HL-60 (cell line): ENCODE results near the gene NUDT2.

ENCODE experiments used
- DNase-seq, 2 experiments: peaks; one replicate each; pipeline ENCODE4 v3.0.0-alpha.2; 2010 to 2020; ENCODE audit warnings: low read depth in 1 of 2, low spot score in 1 of 2
- H3K27ac ChIP-seq: fragments of 250-450 bp; sonication (Bioruptor Pico); replicated peaks from 2 replicates; pipeline ENCODE4 v1.5.1; 2020; ENCODE audit warnings: mild to moderate bottlenecking, moderate library complexity
- H3K27me3 ChIP-seq: fragments of 250-450 bp; sonication (Bioruptor Pico); 2 replicates; pipeline ENCODE4 v1.5.1; 2021; ENCODE audit warnings: mild to moderate bottlenecking, moderate library complexity; ENCODE audit not compliant: insufficient read depth, poor library complexity, severe bottlenecking
- H3K4me3 ChIP-seq: replicated peaks from 2 replicates; pipeline ENCODE4 v1.5.1; 2011; ENCODE audit warnings: mild to moderate bottlenecking, control low read depth, low read length; ENCODE audit not compliant: insufficient read depth
- GABPA ChIP-seq: IDR thresholded peaks from 2 replicates; pipeline ENCODE4 v1.6.1; 2012; ENCODE audit warnings: low read depth
- POLR2AphosphoS5 ChIP-seq: IDR thresholded peaks from 2 replicates; pipeline ENCODE4 v1.6.1; 2012; ENCODE audit warnings: low read depth
- SPI1 ChIP-seq: IDR thresholded peaks from 2 replicates; pipeline ENCODE4 v1.6.1; 2012; ENCODE audit warnings: low read depth, mild to moderate bottlenecking, borderline replicate concordance
- TF ChIP-seq, protein P1 (sequence below): IDR thresholded peaks from 2 replicates; pipeline ENCODE4 v1.6.1; 2012; ENCODE audit warnings: low read depth; ENCODE audit not compliant: insufficient replicate concordance
- TF ChIP-seq, protein P2 (sequence below): IDR thresholded peaks from one replicate; pipeline ENCODE4 v1.5.1; 2011; ENCODE audit warnings: low read length, control low read depth, inconsistent platforms; ENCODE audit not compliant: insufficient read depth

Gene NUDT2

DNA sequence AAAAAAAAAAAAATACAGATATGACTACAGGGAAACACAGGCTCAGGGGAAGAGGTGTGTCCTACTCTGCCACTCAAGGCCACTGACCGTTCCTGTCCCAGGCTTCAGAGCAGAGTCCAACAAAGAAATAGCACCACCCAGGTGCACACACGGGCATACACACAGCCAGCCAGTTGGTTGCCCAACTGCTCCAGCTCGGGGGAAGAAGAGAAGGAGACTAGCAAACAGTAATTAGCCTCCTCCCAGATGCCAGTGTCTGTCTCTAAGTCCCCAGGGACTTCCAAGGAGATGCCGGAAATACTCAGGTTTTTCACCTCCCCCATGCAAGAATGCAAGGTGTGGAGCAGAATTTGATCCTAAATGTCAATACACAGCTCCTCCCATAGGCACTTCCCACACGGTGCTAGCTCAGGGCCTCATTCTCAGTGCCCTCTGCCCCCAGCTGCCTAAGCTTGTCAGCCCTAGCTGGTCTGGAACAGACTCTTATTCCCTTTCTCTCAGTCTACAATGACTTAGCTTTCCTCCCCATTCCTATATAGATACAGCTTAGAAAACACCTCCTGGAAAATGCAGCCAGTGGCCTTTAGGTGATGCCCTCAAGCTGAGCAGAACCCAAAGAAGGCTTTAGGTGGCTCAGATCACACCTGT, 45.7 kb downstream of the NUDT2 start:
- TF ChIP-seq GABPA (no peak), POLR2AphosphoS5 (no peak)
- no peak for DNase-seq
- no peaks in the 10 kb centered on the region for H3K27me3 ChIP-seq
- no peak overlapping the region for H3K4me3 ChIP-seq
- no peak overlapping the region for H3K27ac ChIP-seq

DNA sequence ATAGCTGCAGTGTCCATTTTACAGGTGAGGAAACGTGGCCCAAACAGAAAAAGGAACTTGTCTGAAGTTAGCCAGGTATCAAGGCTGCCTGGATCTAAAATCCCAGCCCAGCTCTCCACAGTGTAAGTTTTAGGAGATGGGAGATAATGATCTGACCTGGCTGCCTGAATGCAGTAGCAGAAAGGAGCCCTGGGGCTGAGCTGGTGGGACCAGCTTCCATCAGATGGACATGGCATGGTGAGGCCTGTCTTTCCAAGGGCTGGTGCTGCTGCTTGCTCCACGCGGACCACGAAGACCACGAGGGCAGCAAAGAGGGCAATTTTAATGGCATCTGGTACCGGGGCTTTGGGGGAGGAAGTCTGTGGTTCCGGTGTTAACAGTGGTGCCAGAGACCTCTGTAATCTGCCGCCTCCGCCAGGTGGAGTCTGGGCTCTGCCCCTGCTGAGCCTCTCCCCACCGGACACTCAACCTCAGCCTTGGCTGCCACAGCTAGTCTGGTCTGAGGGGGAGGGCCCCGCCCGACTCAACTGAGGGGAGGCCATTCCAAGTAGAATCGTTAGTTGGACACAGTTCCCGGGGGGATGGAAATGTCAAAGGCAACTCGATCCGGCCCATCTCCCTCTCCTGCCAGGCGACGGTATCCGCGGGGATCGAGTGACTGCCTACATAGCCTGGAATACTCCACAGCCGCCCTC, 46.7 kb downstream of the NUDT2 start:
- Histone ChIP-seq H3K27ac (no peak overlapping the region), H3K4me3 (peak overlapping the region; percentile 74), H3K27me3 (peaks cover 3% of the 10 kb centered on the region)
- DNase-seq = peak in 1 of 2 experiments; percentile 43
- TF ChIP-seq SPI1 = no peak
- TF ChIP-seq, protein P1, sequence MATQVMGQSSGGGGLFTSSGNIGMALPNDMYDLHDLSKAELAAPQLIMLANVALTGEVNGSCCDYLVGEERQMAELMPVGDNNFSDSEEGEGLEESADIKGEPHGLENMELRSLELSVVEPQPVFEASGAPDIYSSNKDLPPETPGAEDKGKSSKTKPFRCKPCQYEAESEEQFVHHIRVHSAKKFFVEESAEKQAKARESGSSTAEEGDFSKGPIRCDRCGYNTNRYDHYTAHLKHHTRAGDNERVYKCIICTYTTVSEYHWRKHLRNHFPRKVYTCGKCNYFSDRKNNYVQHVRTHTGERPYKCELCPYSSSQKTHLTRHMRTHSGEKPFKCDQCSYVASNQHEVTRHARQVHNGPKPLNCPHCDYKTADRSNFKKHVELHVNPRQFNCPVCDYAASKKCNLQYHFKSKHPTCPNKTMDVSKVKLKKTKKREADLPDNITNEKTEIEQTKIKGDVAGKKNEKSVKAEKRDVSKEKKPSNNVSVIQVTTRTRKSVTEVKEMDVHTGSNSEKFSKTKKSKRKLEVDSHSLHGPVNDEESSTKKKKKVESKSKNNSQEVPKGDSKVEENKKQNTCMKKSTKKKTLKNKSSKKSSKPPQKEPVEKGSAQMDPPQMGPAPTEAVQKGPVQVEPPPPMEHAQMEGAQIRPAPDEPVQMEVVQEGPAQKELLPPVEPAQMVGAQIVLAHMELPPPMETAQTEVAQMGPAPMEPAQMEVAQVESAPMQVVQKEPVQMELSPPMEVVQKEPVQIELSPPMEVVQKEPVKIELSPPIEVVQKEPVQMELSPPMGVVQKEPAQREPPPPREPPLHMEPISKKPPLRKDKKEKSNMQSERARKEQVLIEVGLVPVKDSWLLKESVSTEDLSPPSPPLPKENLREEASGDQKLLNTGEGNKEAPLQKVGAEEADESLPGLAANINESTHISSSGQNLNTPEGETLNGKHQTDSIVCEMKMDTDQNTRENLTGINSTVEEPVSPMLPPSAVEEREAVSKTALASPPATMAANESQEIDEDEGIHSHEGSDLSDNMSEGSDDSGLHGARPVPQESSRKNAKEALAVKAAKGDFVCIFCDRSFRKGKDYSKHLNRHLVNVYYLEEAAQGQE = no peak
- no peak for TF ChIP-seq POLR2AphosphoS5
- TF ChIP-seq GABPA = no peak
- TF ChIP-seq, protein P2, sequence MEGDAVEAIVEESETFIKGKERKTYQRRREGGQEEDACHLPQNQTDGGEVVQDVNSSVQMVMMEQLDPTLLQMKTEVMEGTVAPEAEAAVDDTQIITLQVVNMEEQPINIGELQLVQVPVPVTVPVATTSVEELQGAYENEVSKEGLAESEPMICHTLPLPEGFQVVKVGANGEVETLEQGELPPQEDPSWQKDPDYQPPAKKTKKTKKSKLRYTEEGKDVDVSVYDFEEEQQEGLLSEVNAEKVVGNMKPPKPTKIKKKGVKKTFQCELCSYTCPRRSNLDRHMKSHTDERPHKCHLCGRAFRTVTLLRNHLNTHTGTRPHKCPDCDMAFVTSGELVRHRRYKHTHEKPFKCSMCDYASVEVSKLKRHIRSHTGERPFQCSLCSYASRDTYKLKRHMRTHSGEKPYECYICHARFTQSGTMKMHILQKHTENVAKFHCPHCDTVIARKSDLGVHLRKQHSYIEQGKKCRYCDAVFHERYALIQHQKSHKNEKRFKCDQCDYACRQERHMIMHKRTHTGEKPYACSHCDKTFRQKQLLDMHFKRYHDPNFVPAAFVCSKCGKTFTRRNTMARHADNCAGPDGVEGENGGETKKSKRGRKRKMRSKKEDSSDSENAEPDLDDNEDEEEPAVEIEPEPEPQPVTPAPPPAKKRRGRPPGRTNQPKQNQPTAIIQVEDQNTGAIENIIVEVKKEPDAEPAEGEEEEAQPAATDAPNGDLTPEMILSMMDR = peak; percentile 12

DNA sequence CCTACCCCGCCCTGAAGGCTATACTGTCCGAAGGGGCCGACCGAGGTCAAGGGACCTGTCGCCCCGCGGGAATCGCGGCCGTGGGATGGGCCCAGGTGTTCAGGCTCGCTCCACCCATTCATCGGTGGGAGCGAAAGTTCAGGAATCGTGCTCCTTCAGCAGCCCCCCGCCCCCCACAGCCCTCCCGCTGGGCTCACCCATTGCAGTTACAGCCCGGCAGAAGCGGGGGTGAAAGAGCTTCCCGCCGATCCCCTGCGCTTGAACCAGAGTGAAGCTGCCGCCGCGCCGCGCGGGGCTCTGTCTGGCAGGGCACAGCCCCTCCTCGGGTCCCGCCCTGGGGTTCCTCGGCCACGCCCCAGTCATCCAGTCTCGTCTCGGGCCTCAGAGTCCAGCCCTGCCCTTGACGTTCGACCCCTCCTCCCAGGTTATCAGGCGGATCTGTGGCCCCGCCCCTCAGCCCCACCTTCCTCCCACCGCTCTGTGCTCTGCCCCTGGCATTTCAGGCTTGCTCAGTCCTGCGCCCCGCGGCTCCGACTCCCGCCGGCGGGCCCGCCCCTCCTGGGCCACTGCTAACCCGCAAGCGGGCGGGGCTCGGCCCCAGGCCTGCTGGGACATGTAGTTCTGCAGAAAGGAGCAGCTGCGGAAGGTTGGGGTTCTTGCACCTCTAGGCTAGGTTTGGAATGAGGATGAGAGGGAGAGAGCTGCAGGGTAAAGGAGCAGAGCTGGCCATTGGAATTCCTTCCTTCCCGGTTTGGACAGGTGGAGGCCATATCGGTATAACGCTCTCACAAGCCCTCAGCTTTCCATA, 47.4 kb downstream of the NUDT2 start, which contains the start of gene MYORG:
MYORG (minus strand) TSS at position 303 of the 808 bp plus-strand sequence. CDS start 3,955 bp downstream, outside the sequence.
- Histone ChIP-seq H3K27ac (no peak within 1 kb of the TSS), H3K27me3 (peaks cover 10% of the 10 kb centered on the region), H3K4me3 (peak within 1 kb of the TSS; percentile 74)
- TF ChIP-seq, protein P1 = no peak
- TF ChIP-seq POLR2AphosphoS5 (no peak), SPI1 (no peak), GABPA (no peak)
- TF ChIP-seq, protein P2 = no peak
- peak; percentile 91 to 92 for DNase-seq

DNA sequence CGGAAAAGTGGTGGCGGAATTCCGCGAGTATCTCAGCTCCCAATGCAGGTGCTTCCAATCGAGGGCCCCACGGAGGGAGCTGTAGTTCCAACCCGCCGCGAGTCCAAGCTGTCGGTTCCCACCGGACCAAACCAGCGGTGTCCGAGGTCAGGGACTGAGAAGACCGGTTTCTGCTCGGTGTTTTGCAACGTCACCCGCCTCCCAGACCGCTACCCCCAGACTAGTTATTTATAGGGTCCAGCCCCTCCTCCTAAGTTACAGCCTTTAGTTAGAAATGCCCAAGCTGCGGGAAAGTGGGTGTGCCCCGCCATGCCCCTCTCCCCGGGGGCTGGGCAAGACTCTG, 48.0 kb downstream of the NUDT2 start:
- TF ChIP-seq POLR2AphosphoS5 (no peak), GABPA (no peak), SPI1 (no peak)
- TF ChIP-seq, protein P1 = no peak
- TF ChIP-seq, protein P2 = no peak
- Histone ChIP-seq H3K27ac (no peak overlapping the region), H3K27me3 (peaks cover 11% of the 10 kb centered on the region), H3K4me3 (peak overlapping the region; percentile 74)
- DNase-seq = no peak
